Liver (tissue), 9 donors: ENCODE measurements around the gene DPP6. TPM values are rescaled to one million over a fixed set of nuclear protein-coding genes. Genes with fewer than 3 reads are reported as not detected.

ENCODE experiments used
- DNase-seq: peaks from one replicate; pipeline ENCODE4 v3.0.0-alpha.2; 2017; ENCODE audit warnings: low spot score
- H3K27ac ChIP-seq, 2 donors: one replicate each; pipeline ENCODE4 v1.7.0; 2013; ENCODE audit warnings: inconsistent platforms in 2 of 2, low read length in 2 of 2, control low read depth in 1 of 2, low read depth in 1 of 2, mild to moderate bottlenecking in 1 of 2
- H3K27me3 ChIP-seq, 4 donors: one replicate each; pipeline versions ENCODE4 v1.6.1 to v1.7.0; 2013; ENCODE audit warnings: low read length in 3 of 4, inconsistent platforms in 1 of 4, mild to moderate bottlenecking in 1 of 4, moderate library complexity in 1 of 4; ENCODE audit not compliant: control insufficient read depth in 4 of 4, insufficient read depth in 4 of 4
- H3K36me3 ChIP-seq, 4 donors: one replicate each; pipeline versions ENCODE4 v1.6.1 to v1.7.0; 2013; ENCODE audit warnings: low read length in 3 of 4, mild to moderate bottlenecking in 3 of 4, low read depth in 1 of 4, moderate library complexity in 1 of 4; ENCODE audit not compliant: control insufficient read depth in 4 of 4, insufficient read depth in 3 of 4
- H3K4me1 ChIP-seq, 4 donors: one replicate each; pipeline versions ENCODE4 v1.6.1 to v1.7.0; 2013; ENCODE audit warnings: low read length in 3 of 4, mild to moderate bottlenecking in 3 of 4, moderate library complexity in 1 of 4; ENCODE audit not compliant: control insufficient read depth in 4 of 4, insufficient read depth in 4 of 4
- H3K4me3 ChIP-seq, 3 donors: one replicate each; pipeline versions ENCODE4 v1.6.1 to v1.7.0; 2013; ENCODE audit warnings: low read length in 3 of 3, control low read depth in 1 of 3, low read depth in 1 of 3, mild to moderate bottlenecking in 1 of 3
- H3K9ac ChIP-seq, 2 donors: one replicate each; pipeline ENCODE4 v1.7.0; 2013; ENCODE audit warnings: low read length in 2 of 2, mild to moderate bottlenecking in 2 of 2, moderate library complexity in 2 of 2, control low read depth in 1 of 2, low read depth in 1 of 2
- H3K9me3 ChIP-seq, 4 donors: one replicate each; pipeline versions ENCODE4 v1.6.1 to v1.7.0; 2013; ENCODE audit warnings: low read length in 3 of 4; ENCODE audit not compliant: control insufficient read depth in 4 of 4
- CTCF ChIP-seq: fragments of 150-350 bp; IDR thresholded peaks from 2 replicates; pipeline ENCODE4 v1.5.1; 2017; ENCODE audit warnings: improper control_type of control experiment, low read depth, low read length; ENCODE audit not compliant: missing input control
- EGR1 ChIP-seq, 2 donors: IDR thresholded peaks; 2 replicates each; pipeline ENCODE4 v1.6.1; 2016 to 2018; ENCODE audit warnings: antibody characterized with exemption in 2 of 2, low read depth in 2 of 2
- FOXA1 ChIP-seq: IDR thresholded peaks from 2 replicates; pipeline ENCODE4 v1.6.1; 2016; ENCODE audit warnings: antibody characterized with exemption
- FOXA2 ChIP-seq: IDR thresholded peaks from 2 replicates; pipeline ENCODE4 v1.6.1; 2016; ENCODE audit warnings: antibody characterized with exemption
- HNF4A ChIP-seq, 2 donors: conservative IDR thresholded peaks; 2 replicates each; pipeline ENCODE4 v1.6.1; 2016; ENCODE audit warnings: antibody characterized with exemption in 2 of 2, mild to moderate bottlenecking in 2 of 2
- HNF4G ChIP-seq: IDR thresholded peaks from 2 replicates; pipeline ENCODE4 v1.6.1; 2016; ENCODE audit warnings: antibody characterized with exemption
- JUND ChIP-seq, 2 donors: IDR thresholded peaks; 2 replicates each; pipeline ENCODE4 v1.6.1; 2016; ENCODE audit warnings: antibody characterized with exemption in 2 of 2
- NR2F2 ChIP-seq: IDR thresholded peaks from 2 replicates; pipeline ENCODE4 v1.6.1; 2016; ENCODE audit warnings: antibody characterized with exemption
- RAD21 ChIP-seq, 2 donors: IDR thresholded peaks; 2 replicates each; pipeline ENCODE4 v1.6.1; 2016; ENCODE audit warnings: antibody characterized with exemption in 2 of 2, mild to moderate bottlenecking in 2 of 2
- SP1 ChIP-seq: IDR thresholded peaks from 2 replicates; pipeline ENCODE4 v1.6.1; 2018; ENCODE audit warnings: antibody characterized with exemption, mild to moderate bottlenecking
- TAF1 ChIP-seq: conservative IDR thresholded peaks from 2 replicates; pipeline ENCODE4 v1.6.1; 2016; ENCODE audit warnings: antibody characterized with exemption, mild to moderate bottlenecking
- YY1 ChIP-seq: IDR thresholded peaks from 2 replicates; pipeline ENCODE4 v1.6.1; 2016; ENCODE audit warnings: antibody characterized with exemption, mild to moderate bottlenecking
- ZBTB33 ChIP-seq: IDR thresholded peaks from 2 replicates; pipeline ENCODE4 v1.6.1; 2016; ENCODE audit warnings: antibody characterized with exemption
- WGBS: extraction: QIAGEN DNeasy Blood & Tissue Kit; methylation state at CpG from one replicate; pipeline ENCODE4 v1.1.7; 2013; 5-methylcytosine and 5-hydroxymethylcytosine counted together
- polyA plus RNA-seq, 2 donors: library from polyadenylated mRNA; stranded (reverse) in 1 of 2; unstranded in 1 of 2; fragments of 200-250 nt in 1 of 2; fragments of >200 nt in 1 of 2; fragmentation: Nextera tagmentation in 1 of 2; extraction: Ambion mirVana in 1 of 2; gene quantifications; one replicate each; pipeline versions ENCODE4 v1.2.1 to v1.2.3, GENCODE V29; 2013 to 2015
- total RNA-seq, 2 donors: library from RNA; depleted of rRNA; stranded (reverse); fragments of >200 nt; gene quantifications; one replicate each; pipeline ENCODE4 v1.2.3, GENCODE V29; 2014
- TF ChIP-seq, protein P1 (sequence below): IDR thresholded peaks from 2 replicates; pipeline ENCODE4 v1.6.1; 2016; ENCODE audit warnings: antibody characterized with exemption, mild to moderate bottlenecking
- TF ChIP-seq, protein P2 (sequence below): IDR thresholded peaks from 2 replicates; pipeline ENCODE4 v1.6.1; 2016; ENCODE audit warnings: antibody characterized with exemption
- TF ChIP-seq, protein P3 (sequence below): IDR thresholded peaks from 2 replicates; pipeline ENCODE4 v1.6.1; 2016; ENCODE audit warnings: antibody characterized with exemption
- donor health status: healthy.
- donor health status: healthy.
- donor health status: healthy.
- donor health status: healthy.
- donor health status: healthy.

DPP6 gene
- total and polyA plus RNA-seq, 4 donors: 0.01 TPM; not detected in 3

GRCh38 chr7:154881026-154881425 lies 828.8 kb downstream of the DPP6 start:
- no peak overlapping the region for H3K9ac ChIP-seq
- 82% methylated on average over 9 of the region's 9 CpGs for WGBS

GRCh38 chr7:154881526-154881925 lies 829.3 kb downstream of the DPP6 start:
- DNase-seq: no peak
- no peak overlapping the region for H3K27ac ChIP-seq
- no peak overlapping the region for H3K9ac ChIP-seq
- no peaks in the 10 kb centered on the region for H3K9me3 ChIP-seq
- 87% methylated on average over 11 of the region's 11 CpGs for WGBS
- no peaks in the 10 kb centered on the region for H3K27me3 ChIP-seq
- H3K4me1 ChIP-seq: no peaks in the 10 kb centered on the region
- no peaks in the 10 kb centered on the region for H3K36me3 ChIP-seq
- H3K4me3 ChIP-seq: no peak overlapping the region
- no peak for TF ChIP-seq HNF4A (conservative IDR thresholded peaks at IDR 0.05)
- TF ChIP-seq SP1: no peak
- no peak for TF ChIP-seq FOXA2
- no peak for TF ChIP-seq CTCF
- no peak for TF ChIP-seq TAF1
- TF ChIP-seq HNF4G: no peak
- no peak for TF ChIP-seq YY1
- no peak for TF ChIP-seq ZBTB33
- TF ChIP-seq NR2F2: no peak
- TF ChIP-seq JUND (IDR thresholded peaks at IDR 0.05): no peak
- no peak for TF ChIP-seq RAD21 (IDR thresholded peaks at IDR 0.05)
- TF ChIP-seq FOXA1: no peak
- TF ChIP-seq, protein P1, sequence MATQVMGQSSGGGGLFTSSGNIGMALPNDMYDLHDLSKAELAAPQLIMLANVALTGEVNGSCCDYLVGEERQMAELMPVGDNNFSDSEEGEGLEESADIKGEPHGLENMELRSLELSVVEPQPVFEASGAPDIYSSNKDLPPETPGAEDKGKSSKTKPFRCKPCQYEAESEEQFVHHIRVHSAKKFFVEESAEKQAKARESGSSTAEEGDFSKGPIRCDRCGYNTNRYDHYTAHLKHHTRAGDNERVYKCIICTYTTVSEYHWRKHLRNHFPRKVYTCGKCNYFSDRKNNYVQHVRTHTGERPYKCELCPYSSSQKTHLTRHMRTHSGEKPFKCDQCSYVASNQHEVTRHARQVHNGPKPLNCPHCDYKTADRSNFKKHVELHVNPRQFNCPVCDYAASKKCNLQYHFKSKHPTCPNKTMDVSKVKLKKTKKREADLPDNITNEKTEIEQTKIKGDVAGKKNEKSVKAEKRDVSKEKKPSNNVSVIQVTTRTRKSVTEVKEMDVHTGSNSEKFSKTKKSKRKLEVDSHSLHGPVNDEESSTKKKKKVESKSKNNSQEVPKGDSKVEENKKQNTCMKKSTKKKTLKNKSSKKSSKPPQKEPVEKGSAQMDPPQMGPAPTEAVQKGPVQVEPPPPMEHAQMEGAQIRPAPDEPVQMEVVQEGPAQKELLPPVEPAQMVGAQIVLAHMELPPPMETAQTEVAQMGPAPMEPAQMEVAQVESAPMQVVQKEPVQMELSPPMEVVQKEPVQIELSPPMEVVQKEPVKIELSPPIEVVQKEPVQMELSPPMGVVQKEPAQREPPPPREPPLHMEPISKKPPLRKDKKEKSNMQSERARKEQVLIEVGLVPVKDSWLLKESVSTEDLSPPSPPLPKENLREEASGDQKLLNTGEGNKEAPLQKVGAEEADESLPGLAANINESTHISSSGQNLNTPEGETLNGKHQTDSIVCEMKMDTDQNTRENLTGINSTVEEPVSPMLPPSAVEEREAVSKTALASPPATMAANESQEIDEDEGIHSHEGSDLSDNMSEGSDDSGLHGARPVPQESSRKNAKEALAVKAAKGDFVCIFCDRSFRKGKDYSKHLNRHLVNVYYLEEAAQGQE: no peak
- TF ChIP-seq, protein P2, sequence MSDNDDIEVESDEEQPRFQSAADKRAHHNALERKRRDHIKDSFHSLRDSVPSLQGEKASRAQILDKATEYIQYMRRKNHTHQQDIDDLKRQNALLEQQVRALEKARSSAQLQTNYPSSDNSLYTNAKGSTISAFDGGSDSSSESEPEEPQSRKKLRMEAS: no peak
- no peak for TF ChIP-seq EGR1 (IDR thresholded peaks at IDR 0.05; ENCODE audit: low read depth in 2 of 2)
- TF ChIP-seq, protein P3, sequence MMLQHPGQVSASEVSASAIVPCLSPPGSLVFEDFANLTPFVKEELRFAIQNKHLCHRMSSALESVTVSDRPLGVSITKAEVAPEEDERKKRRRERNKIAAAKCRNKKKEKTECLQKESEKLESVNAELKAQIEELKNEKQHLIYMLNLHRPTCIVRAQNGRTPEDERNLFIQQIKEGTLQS: no peak

More at GRCh38 chr7:154881026-154881425, 828.8 kb downstream of the DPP6 start:
- Histone ChIP-seq H3K4me3 (no peak overlapping the region), H3K27me3 (peaks cover 0 to 2% (median 0%) of the 10 kb centered on the region in 4 donors), H3K36me3 (no peaks in the 10 kb centered on the region), H3K4me1 (no peaks in the 10 kb centered on the region), H3K9me3 (no peaks in the 10 kb centered on the region), H3K27ac (no peak overlapping the region)
- DNase-seq: no peak
- TF ChIP-seq YY1: no peak
- no peak for TF ChIP-seq SP1
